HK-2 (cell line): Measurements from ENCODE around the gene ZNF12.
"Not testable (repeated sequence)": the region's sequence is repeated elsewhere in the genome, so short reads cannot be mapped to it uniquely, and the experiment has no call there.

Experiments
- DNase-seq: peaks from one replicate; pipeline ENCODE4 v3.0.0-alpha.2; 2018; ENCODE audit not compliant: unreplicated experiment

The ZNF12 gene

GRCh38 chr7:6706666-6707407, at the start of gene ZNF12:
TSS of gene ZNF12 (minus strand) at chr7:6706947. CDS start at chr7:6705173, 1,774 bp downstream.
- peak; percentile 95 for DNase-seq

DNA sequence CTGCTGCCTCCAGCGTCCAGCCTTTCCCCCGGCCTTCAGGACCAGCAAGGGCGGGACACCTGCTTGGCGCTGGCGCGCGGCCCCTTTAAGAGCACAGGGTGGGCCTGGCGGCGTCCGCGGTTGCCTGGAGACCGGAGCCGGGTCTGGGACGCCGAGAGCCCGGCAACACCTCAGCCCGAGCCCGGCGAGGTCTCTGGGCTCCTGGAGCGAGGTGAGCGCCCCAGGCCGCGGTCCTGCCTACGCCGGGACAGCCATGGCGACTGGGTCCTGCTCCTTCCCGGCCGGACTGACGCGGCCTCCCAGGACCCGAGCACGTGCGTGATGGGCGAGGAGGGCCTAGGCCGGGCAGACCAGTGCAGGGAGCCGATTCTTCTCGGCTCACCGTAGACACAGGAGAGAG, 47.2 kb upstream of the ZNF12 start, which contains the start of gene RSPH10B2:
RSPH10B2 (plus strand) TSS at position 140 of the 400 bp plus-strand sequence. CDS start 3,575 bp downstream, outside the sequence.
- DNase-seq, result not testable (repeated sequence)

GRCh38 chr7:6750173-6750572, 43.4 kb upstream of the ZNF12 start:
- not testable (repeated sequence) for DNase-seq

- DNase-seq, result not testable (repeated sequence)
Measured at GRCh38 chr7:6749335-6749734, 42.6 kb upstream of the ZNF12 start.

- DNase-seq, result not testable (repeated sequence)
Measured at GRCh38 chr7:6744410-6745100, 37.8 kb upstream of the ZNF12 start.

- DNase-seq, result not testable (repeated sequence)
Measured at GRCh38 chr7:6738415-6738814, 31.7 kb upstream of the ZNF12 start.

DNA sequence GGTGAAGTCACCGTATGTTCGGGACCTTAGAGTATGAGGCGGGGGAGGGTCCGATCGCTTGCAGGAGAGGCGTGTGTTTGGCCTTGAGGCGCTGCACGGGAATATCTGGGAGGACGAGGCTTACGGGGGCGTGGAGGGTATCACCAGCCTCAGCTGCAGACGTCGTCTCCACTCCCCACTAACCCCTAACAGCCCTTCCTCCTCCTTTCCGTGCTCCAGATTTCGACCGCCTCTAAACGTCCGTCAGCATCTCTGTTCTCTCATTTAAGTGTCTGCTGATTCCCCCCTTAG, 23.5 kb upstream of the ZNF12 start:
- no peak for DNase-seq

DNA sequence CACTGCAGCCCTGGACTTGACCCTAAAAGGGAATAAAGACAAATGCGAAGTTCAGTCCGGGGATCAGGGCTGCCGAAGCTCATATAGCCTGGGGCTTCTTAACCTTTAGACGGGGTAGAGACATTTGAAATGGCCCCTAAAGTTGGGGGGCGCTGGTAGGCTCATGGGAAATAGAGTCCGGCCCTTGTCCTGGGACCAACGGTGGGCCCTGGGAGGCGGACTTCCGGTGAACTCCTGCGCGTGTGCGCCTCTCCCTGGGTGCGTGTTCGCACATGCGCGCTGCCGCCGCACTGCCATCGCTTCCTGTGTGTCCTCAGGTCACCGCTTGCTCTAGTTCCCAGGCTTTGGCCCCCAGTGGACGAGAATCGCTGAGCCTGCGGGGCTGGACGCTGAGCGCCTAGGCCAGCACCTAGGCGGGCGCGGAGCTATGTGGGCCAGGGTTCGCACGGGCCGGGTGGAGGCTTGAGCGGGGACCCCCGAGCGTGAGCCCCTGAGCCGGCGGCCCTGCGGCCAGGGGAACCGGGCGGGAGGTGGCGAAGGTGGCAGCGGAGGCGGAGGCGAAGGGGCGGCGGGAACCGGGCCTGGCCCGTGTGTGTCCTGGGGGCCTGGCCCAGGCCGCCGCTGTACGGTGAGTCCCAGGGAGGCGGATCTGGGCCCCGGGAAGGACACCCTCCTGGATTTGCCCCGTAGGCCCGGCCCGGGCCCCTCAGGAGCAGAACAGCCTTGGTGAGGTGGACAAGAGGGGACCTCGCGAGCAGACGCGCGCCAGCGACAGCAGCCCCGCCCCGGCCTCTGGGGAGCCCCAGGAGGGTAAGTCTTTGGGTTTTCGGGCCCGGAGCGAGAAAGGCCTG, 23.0 kb upstream of the ZNF12 start:
- DNase-seq, result peak; percentile 93

DNA sequence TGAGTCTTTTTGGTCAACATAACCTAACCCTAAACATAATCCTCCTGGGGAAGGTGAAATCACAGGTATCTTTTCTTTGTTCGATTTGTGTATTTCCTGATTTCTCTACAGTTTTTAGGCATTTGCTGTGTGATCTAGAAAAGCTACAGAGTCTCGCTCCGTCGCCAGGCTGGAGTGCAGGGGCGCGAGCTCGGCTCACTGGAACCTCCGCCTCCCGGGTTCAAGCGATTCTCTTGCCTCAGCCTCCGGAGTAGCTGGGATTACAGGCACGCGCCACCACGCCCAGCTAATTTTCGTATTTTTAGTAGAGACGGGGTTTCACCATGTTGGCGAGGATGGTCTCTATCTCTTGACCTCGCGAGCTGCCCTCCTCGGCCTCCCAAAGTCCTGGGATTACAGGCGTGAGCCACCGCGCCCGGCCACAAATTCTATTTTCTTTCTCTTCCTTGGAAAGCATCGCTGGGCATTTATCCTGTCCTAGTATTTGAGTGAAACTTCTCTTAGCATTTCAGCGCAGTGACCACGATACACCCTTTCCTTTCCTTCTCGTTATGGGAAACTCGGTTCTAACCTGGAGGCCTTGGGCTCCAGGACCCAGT, 22.2 kb upstream of the ZNF12 start:
- not testable (repeated sequence) for DNase-seq

DNA sequence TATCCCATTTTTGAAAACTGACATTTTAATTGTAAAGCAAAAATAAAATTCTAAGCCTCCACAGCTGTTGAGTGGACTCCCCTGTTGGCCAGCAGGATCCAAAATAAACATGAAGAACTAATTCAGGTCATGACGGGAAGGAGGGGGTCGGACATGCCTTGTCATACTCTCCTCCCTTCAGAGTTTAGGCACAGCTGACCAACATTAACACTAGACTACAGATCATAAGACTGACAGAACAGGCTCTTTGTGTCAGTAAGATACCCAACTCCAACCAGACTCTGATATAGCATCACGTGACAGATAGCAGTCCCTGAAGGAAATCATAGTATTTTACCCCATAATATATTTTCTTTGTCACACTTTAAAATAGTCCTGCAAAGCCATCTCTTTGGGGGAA, 20.9 kb upstream of the ZNF12 start:
- DNase-seq, result no peak

GRCh38 chr7:6726341-6726740, 19.6 kb upstream of the ZNF12 start:
- not testable (repeated sequence) for DNase-seq

GRCh38 chr7:6725003-6725402, 18.3 kb upstream of the ZNF12 start:
- DNase-seq, result no peak

GRCh38 chr7:6724351-6724750, 17.6 kb upstream of the ZNF12 start:
- not testable (repeated sequence) for DNase-seq

GRCh38 chr7:6718124-6718523, 11.4 kb upstream of the ZNF12 start:
- DNase-seq, result no peak

GRCh38 chr7:6715898-6716297, 9.2 kb upstream of the ZNF12 start:
- DNase-seq, result not testable (repeated sequence)

DNA sequence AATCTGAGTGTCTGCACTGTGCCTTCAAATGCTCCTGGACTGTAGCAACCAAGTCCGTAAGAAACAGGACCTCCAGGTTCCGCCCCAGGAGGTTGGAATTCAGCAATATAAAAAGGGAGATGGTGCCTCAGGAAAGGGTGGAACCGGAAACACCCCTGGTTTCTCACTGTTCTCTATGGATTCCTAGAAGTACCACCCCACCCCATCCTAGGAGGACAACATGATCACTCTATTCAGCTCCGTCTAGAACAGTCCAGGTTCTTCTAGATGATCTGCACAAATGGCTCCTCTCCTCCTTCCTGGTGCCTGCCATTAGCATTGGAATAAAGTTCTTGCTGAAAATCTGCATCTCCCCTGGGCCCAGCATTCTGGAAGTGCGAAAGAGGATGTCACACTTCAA, 7.6 kb upstream of the ZNF12 start:
- no peak for DNase-seq

DNA sequence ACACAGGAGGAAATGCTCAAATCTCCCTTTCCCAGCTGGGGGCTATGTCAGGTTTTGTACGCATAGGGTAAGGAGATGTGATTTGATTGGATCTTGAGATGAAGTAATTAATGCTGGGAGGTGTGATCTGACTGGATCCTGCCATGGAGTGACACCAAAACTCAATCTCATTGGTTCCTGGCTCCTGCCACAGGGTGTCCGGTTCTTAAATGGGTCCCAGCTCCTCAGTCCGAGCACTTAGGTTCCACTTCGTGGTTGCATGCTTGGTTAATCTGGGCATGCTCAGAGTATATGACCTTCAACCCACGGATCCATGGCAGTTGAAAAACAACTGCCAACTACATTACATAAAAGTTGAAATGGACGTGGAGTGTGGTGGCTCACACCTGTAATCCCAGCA, 3.1 kb upstream of the ZNF12 start:
- DNase-seq, result no peak

DNA sequence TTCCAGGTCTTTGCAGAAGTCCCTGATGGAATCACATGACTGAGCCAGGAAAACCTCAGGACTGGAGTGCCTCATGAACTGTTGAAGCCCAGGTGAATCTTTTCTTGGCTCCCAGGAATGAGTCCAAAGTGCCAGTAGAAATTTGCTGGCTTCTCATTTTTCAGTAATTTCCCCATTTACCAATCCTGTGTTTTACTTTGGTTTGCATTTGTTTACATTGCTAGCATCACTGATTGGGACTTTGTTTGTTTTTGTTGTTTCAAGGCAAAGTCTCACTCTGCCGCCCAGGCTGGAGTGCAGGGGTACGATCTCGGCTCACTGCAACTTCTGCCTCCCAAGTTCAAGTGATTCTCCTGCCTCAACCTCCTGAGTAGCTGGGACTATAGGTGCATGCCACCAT, 1.6 kb upstream of the ZNF12 start:
- no peak for DNase-seq

GRCh38 chr7:6705959-6706665, 635 bp downstream of the ZNF12 start:
- peak; percentile 52 for DNase-seq

- no peak for DNase-seq
Measured at GRCh38 chr7:6701860-6702259, 4.9 kb downstream of the ZNF12 start.

DNA sequence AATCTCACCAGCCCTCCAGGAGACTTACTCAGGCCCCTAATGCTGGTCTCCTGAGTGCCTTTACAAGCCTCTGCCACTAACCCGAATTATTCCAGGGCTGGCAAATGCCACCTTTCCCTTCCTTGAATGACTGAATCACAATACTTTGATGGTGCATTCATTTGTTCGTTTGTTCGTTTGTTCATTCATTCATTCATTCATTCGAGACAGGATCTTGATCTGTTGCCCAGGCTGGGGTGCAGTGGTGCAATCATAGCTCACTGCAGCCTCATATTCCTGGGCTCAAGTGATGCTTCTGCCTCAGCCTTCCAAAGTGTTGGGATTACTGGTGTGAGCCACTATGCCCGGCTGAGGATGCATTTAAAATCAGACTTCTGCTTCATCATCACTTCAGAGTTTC, 6.0 kb downstream of the ZNF12 start:
- DNase-seq, result no peak
